Adrenal gland (tissue), 12 donors: Measurements from ENCODE around the gene C10orf143. TPM values are rescaled to one million over a fixed set of nuclear protein-coding genes. Genes with fewer than 3 reads are reported as not detected.

Experiments
- DNase-seq, 7 donors: peaks; one replicate each; pipeline ENCODE4 v3.0.0-alpha.2; 2019 to 2020
- H3K27ac ChIP-seq, 5 donors: fragments of 200-600 bp; sonication (generic) in 4 of 5; 1 replicate in 3 of 5; 2 replicates in 2 of 5; pipeline versions ENCODE4 v1.5.1 to v1.8.0; 2016 to 2020; ENCODE audit warnings: mild to moderate bottlenecking in 1 of 5
- H3K27me3 ChIP-seq: fragments of 200-600 bp; 2 replicates; pipeline ENCODE4 v1.8.0; 2021
- H3K36me3 ChIP-seq, 2 donors: fragments of 200-600 bp; replicated peaks in 1 of 2; 1 replicate in 1 of 2; 2 replicates in 1 of 2; pipeline versions ENCODE4 v1.5.1 to v1.8.0; 2018 to 2022
- H3K4me1 ChIP-seq, 2 donors: fragments of 200-600 bp; replicated peaks in 1 of 2; 1 replicate in 1 of 2; 2 replicates in 1 of 2; pipeline versions ENCODE4 v1.5.1 to v1.8.0; 2018 to 2021
- H3K4me3 ChIP-seq, 4 donors: fragments of 200-600 bp; sonication (generic) in 3 of 4; one replicate each; pipeline ENCODE4 v1.5.1; 2016 to 2018
- H3K9me3 ChIP-seq, 3 donors: fragments of 200-600 bp; sonication (generic) in 1 of 3; replicated peaks in 1 of 3; 1 replicate in 2 of 3; 2 replicates in 1 of 3; pipeline versions ENCODE4 v1.5.1 to v1.8.0; 2016 to 2021
- CTCF ChIP-seq, 6 experiments: fragments of 450-650 bp in 4 of 6; fragments of 200-600 bp in 2 of 6; sonication (generic) in 1 of 6; IDR thresholded peaks; 1 replicate in 5 of 6; 2 replicates in 1 of 6; pipeline versions ENCODE4 v1.5.1 to v1.8.0; 2016 to 2021; ENCODE audit warnings: antibody characterized with exemption in 6 of 6, mild to moderate bottlenecking in 2 of 6, moderate library complexity in 1 of 6
- POLR2A ChIP-seq, 2 donors: fragments of 450-650 bp; IDR thresholded peaks; one replicate each; pipeline ENCODE4 v1.6.1; 2017; ENCODE audit warnings: antibody characterized with exemption in 2 of 2, mild to moderate bottlenecking in 2 of 2, moderate library complexity in 1 of 2
- WGBS, 4 donors: extraction: QIAGEN DNeasy Blood & Tissue Kit in 2 of 4; methylation state at CpG; one replicate each; pipeline versions ENCODE4 v1.1.5 to v1.1.7; 2013 to 2017; 5-methylcytosine and 5-hydroxymethylcytosine counted together
- intact Hi-C, 2 donors: fragments of 100-400 bp; cut with DNase I; formaldehyde crosslinking; loops; one replicate each; pipeline versions ENCODE4 v1.14.1 to v1.15.0; 2022 to 2023
- polyA plus RNA-seq, 3 donors: library from polyadenylated mRNA; stranded (reverse); fragments of 200-250 nt in 2 of 3; fragments of 350-450 nt in 1 of 3; fragmentation: Illumina TruSeq in 1 of 3; extraction: RNeasy Lipid Tissue Mini Kit (QIAGEN cat#74804) in 1 of 3; gene quantifications; one replicate each; pipeline ENCODE4 v1.2.3, GENCODE V29; 2013 to 2014
- total RNA-seq, 9 donors: library from RNA; depleted of rRNA in 4 of 9; stranded (reverse); fragments of >200 nt in 4 of 9; fragments of 120-200 nt in 1 of 9; fragmentation: NEBNext Ultra II Directional in 1 of 9; extraction: Animal tissue kit (Norgen Biotek cat#: 25700) in 1 of 9; gene quantifications; one replicate each; pipeline versions ENCODE4 v1.1.0 to v1.2.4, GENCODE V29; 2013 to 2023
- donor health status: healthy with polysubstance abuse.
- donor health status: Bipolar disorder and iron deficiency.
- donor health status: DM: yes; HTN: yes; CAD: no.
- donor health status: DM: no; HTN: no; CAD: no.
- donor health status: DM: no; HTN: no; CAD: no.
- donor health status: DM: yes; HTN: yes; CAD: no.

The C10orf143 gene
- total and polyA plus RNA-seq, 12 donors, result 0.85 to 19.3 (median 5.2) TPM

DNA sequence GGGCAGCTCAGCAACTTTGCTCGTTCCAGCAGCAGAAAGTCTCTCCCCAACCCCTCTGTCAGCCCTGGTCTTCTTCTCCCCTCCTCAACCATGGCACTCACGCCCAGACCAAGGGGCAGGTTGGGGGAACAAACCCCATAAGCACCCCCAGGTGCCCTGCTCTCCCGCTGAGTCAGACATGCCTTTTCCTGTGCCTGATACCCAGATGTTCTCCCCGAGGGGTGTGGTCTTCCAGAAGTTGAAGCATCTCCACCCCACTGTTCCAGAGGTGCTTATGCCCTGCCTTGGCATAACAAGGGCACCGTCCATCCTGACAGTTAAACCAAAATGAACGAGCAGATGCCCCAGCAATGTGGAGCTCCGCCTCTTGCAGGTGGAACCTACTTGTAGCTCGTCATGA is 67.1 kb downstream of the C10orf143 start:
- Histone ChIP-seq H3K4me1 (no peaks in the 10 kb centered on the region), H3K36me3 (no peaks in the 10 kb centered on the region), H3K27ac (no peak overlapping the region), H3K4me3 (no peak overlapping the region), H3K27me3 (no peaks in the 10 kb centered on the region), H3K9me3 (no peaks in the 10 kb centered on the region)
- WGBS, 4 donors, result 65 to 73% (median 68%) methylated on average over 5 to 8 of the region's 8 CpGs
- TF ChIP-seq POLR2A (IDR thresholded peaks at IDR 0.05), result no peak
- TF ChIP-seq CTCF (IDR thresholded peaks at IDR 0.05), result no peak
- intact Hi-C loops, result no loop called here
- no peak for DNase-seq

- DNase-seq, result no peak
- intact Hi-C loops, result no loop called here
Measured at GRCh38 chr10:130042381-130042780, 68.2 kb downstream of the C10orf143 start.

DNA sequence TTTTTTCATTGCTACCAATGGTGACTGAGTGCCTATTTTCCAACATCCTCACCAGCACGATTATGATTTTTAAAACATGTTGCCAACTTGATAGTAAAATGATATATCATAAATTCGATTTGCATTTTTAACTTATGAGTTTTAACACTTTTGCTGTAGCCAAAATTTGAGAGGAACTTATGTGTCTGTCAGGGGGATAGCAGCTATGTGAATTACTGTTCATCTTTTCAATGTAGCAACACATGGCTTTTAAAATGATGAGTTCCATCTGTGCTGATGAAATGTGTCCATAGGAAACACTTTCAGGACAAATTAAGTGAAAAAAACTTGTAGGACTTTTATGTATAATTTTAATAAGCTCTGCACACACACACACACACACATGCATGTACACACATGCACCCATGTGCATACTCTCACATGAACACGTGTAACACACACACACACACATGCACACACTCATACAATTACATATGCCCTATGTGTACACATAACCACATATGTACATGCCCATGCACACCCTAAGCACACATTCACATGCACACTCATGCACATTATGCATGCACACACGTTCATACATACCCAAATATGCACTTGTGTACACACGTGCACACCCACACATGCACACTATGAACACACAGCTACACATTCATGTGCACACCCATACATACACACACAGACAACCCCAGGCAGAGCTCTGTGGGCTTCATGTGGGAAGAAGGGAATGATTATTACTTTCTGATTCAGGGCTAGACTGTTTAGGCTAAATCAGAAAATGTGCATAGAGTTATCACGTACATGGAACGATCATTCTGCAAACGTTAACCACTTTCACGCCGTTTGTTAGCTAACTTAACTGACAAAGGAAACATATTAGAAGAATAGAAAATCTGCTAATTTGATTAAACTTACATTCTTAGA is 68.9 kb downstream of the C10orf143 start:
- Histone ChIP-seq H3K27me3 (peaks cover 5% of the 10 kb centered on the region), H3K9me3 (no peaks in the 10 kb centered on the region), H3K4me3 (no peak overlapping the region), H3K4me1 (no peaks in the 10 kb centered on the region), H3K27ac (no peak overlapping the region), H3K36me3 (no peaks in the 10 kb centered on the region)
- TF ChIP-seq CTCF (IDR thresholded peaks at IDR 0.05) (no peak), POLR2A (IDR thresholded peaks at IDR 0.05) (no peak)
- intact Hi-C loops, result no loop called here
- WGBS, 4 donors, result 66 to 77% (median 73%) methylated on average over 10 of the region's 10 CpGs
- DNase-seq, result no peak

More at GRCh38 chr10:130042381-130042780, 68.2 kb downstream of the C10orf143 start:
- 45 to 55% (median 49%) methylated on average over 14 of the region's 14 CpGs for WGBS, 4 donors
- Histone ChIP-seq H3K27me3 (no peaks in the 10 kb centered on the region), H3K9me3 (no peaks in the 10 kb centered on the region), H3K27ac (no peak overlapping the region), H3K4me1 (no peaks in the 10 kb centered on the region), H3K4me3 (no peak overlapping the region), H3K36me3 (no peaks in the 10 kb centered on the region)
- no peak for TF ChIP-seq POLR2A (IDR thresholded peaks at IDR 0.05)
- no peak for TF ChIP-seq CTCF (IDR thresholded peaks at IDR 0.05)

DNA sequence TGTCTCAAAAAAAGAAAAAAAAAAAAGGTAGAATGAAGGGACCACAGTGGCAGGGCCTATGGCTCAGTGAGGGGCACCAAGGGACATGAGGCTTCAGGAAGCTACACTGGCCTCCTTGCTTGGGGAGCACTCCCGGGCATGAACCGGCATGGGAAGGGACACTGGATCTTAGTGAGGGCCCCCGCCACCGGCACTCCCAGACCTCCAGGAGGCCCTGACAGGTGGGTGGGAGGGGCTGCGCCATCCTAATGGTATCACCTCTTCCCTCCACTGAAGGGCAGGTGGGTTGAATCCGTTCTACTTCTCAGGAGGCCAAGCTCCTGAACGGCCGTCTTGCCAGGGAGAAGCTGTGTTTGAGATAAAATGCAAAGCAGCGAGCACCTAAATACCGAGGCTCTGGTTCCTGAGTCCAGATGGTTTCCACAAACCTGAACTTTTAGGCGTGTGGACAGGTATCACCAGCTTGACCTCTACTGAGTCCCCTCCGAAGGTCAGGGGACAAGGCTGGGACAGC is 69.8 kb downstream of the C10orf143 start:
- H3K9me3 ChIP-seq, result no peaks in the 10 kb centered on the region
- H3K36me3 ChIP-seq, result no peaks in the 10 kb centered on the region
- no peaks in the 10 kb centered on the region for H3K4me1 ChIP-seq
- TF ChIP-seq POLR2A (IDR thresholded peaks at IDR 0.05) (no peak), CTCF (IDR thresholded peaks at IDR 0.05) (no peak)
- WGBS, 4 donors, result 78 to 88% (median 82%) methylated on average over 10 to 12 of the region's 12 CpGs
- H3K27me3 ChIP-seq, result peaks cover 7% of the 10 kb centered on the region
- intact Hi-C loops, result no loop called here
- no peak overlapping the region for H3K27ac ChIP-seq
- no peak for DNase-seq
- H3K4me3 ChIP-seq, result no peak overlapping the region
